Cardiac muscle cell (in vitro differentiated cells and primary cell): Measurements from ENCODE around the gene XAGE1A. TPM values are rescaled to one million over a fixed set of nuclear protein-coding genes. Genes with fewer than 3 reads are reported as not detected.
"Not testable (repeated sequence)": the region's sequence is repeated elsewhere in the genome, so short reads cannot be mapped to it uniquely, and the experiment has no call there.

ENCODE experiments used
- DNase-seq, 2 donors: peaks; one replicate each; pipeline versions ENCODE4 v3.0.0 to v3.0.0-alpha.2; 2010 to 2017; ENCODE audit warnings: low read depth in 1 of 2, low spot score in 1 of 2
- H3K27ac ChIP-seq: fragments of 200-600 bp; sonication (generic); 2 replicates; pipeline ENCODE4 v1.5.1; 2016
- H3K27me3 ChIP-seq: fragments of 200-600 bp; sonication (generic); 2 replicates; pipeline ENCODE4 v1.6.0; 2016; ENCODE audit warnings: control low read depth
- H3K36me3 ChIP-seq: fragments of 200-600 bp; sonication (generic); 2 replicates; pipeline ENCODE4 v1.5.1; 2016; ENCODE audit warnings: control low read depth
- H3K4me1 ChIP-seq: fragments of 200-600 bp; sonication (generic); 2 replicates; pipeline ENCODE4 v1.8.1; 2017; ENCODE audit warnings: low read depth, mild to moderate bottlenecking, mixed run types
- H3K4me3 ChIP-seq: fragments of 200-600 bp; sonication (generic); 2 replicates; pipeline ENCODE4 v1.5.1; 2016; ENCODE audit warnings: mild to moderate bottlenecking
- H3K9me3 ChIP-seq: fragments of 200-600 bp; sonication (generic); 2 replicates; pipeline ENCODE4 v1.5.1; 2017; ENCODE audit warnings: low read depth, mild to moderate bottlenecking, control low read depth
- CTCF ChIP-seq: IDR thresholded peaks from 2 replicates; pipeline ENCODE4 v1.5.1; 2012; ENCODE audit warnings: low read depth, mild to moderate bottlenecking, low read length
- polyA plus RNA-seq: library from polyadenylated mRNA; unstranded; fragments of >200 nt; fragmentation: Nextera tagmentation; extraction: Ambion mirVana; gene quantifications from 2 replicates; pipeline ENCODE4 v1.2.1, GENCODE V29; 2016
- total RNA-seq: library from RNA; depleted of rRNA; stranded (reverse); fragments of >200 nt; gene quantifications from 2 replicates; pipeline ENCODE4 v1.2.3, GENCODE V29; 2016

The XAGE1A gene
- total RNA-seq (not detected in 2 replicates), polyA plus RNA-seq (not detected in 2 replicates)

- not testable (repeated sequence) for H3K27me3 ChIP-seq, H3K4me1 ChIP-seq, H3K9me3 ChIP-seq, DNase-seq, H3K27ac ChIP-seq, H3K36me3 ChIP-seq, H3K4me3 ChIP-seq
These were observed at the start of gene XAGE1A for GRCh38 chrX:52495545-52496418. Gene XAGE1A, plus strand, starts transcription at chrX:52495808. Its CDS starts 1,554 bp downstream, at chrX:52497362.

- not testable (repeated sequence) for DNase-seq, H3K27ac ChIP-seq, H3K9me3 ChIP-seq
These were observed 43.6 kb upstream of the XAGE1A start for GRCh38 chrX:52452031-52452430.

GRCh38 chrX:52471301-52471700, 24.3 kb upstream of the XAGE1A start:
- not testable (repeated sequence) for H3K27ac ChIP-seq, H3K36me3 ChIP-seq, H3K4me1 ChIP-seq, H3K27me3 ChIP-seq, H3K9me3 ChIP-seq, DNase-seq, H3K4me3 ChIP-seq

More at GRCh38 chrX:52452031-52452430, 43.6 kb upstream of the XAGE1A start:
- not testable (repeated sequence) for H3K36me3 ChIP-seq, H3K4me3 ChIP-seq, H3K4me1 ChIP-seq, H3K27me3 ChIP-seq

GRCh38 chrX:52496419-52496772, 788 bp downstream of the XAGE1A start:
- H3K4me3 ChIP-seq, H3K27me3 ChIP-seq, H3K36me3 ChIP-seq, H3K9me3 ChIP-seq, H3K4me1 ChIP-seq, H3K27ac ChIP-seq, DNase-seq: not testable (repeated sequence)

GRCh38 chrX:52501362-52501761, 5.8 kb downstream of the XAGE1A start:
- not testable (repeated sequence) for H3K4me3 ChIP-seq, H3K36me3 ChIP-seq, DNase-seq, H3K27ac ChIP-seq, H3K4me1 ChIP-seq, H3K9me3 ChIP-seq, H3K27me3 ChIP-seq

- no peak overlapping the region for H3K27ac ChIP-seq
- no peaks in the 10 kb centered on the region for H3K36me3 ChIP-seq
- H3K9me3 ChIP-seq: no peaks in the 10 kb centered on the region
- no peaks in the 10 kb centered on the region for H3K4me1 ChIP-seq
- H3K27me3 ChIP-seq: no peaks in the 10 kb centered on the region
- H3K4me3 ChIP-seq: no peak overlapping the region
- no peak for TF ChIP-seq CTCF
- no peak for DNase-seq
These were observed 8.9 kb downstream of the XAGE1A start for GRCh38 chrX:52504551-52504950.

- no peak for DNase-seq
- Histone ChIP-seq H3K4me3 (no peak overlapping the region), H3K4me1 (no peaks in the 10 kb centered on the region), H3K27ac (no peak overlapping the region), H3K36me3 (no peaks in the 10 kb centered on the region), H3K27me3 (no peaks in the 10 kb centered on the region), H3K9me3 (no peaks in the 10 kb centered on the region)
- TF ChIP-seq CTCF: no peak
These were observed 11.7 kb downstream of the XAGE1A start for GRCh38 chrX:52507331-52507730.

- H3K9me3 ChIP-seq: no peaks in the 10 kb centered on the region
- H3K4me1 ChIP-seq: no peaks in the 10 kb centered on the region
- H3K36me3 ChIP-seq: no peaks in the 10 kb centered on the region
- no peak overlapping the region for H3K27ac ChIP-seq
- no peaks in the 10 kb centered on the region for H3K27me3 ChIP-seq
- H3K4me3 ChIP-seq: no peak overlapping the region
- DNase-seq: no peak
- no peak for TF ChIP-seq CTCF
These were observed 14.3 kb downstream of the XAGE1A start for GRCh38 chrX:52509916-52510315.

- not testable (repeated sequence) for H3K27me3 ChIP-seq, H3K4me3 ChIP-seq, H3K27ac ChIP-seq, H3K36me3 ChIP-seq, DNase-seq, H3K9me3 ChIP-seq, H3K4me1 ChIP-seq
These were observed 15.5 kb downstream of the XAGE1A start for GRCh38 chrX:52511126-52511525.

GRCh38 chrX:52516110-52516986, 20.7 kb downstream of the XAGE1A start:
- not testable (repeated sequence) for H3K9me3 ChIP-seq, H3K36me3 ChIP-seq, DNase-seq, H3K27me3 ChIP-seq, H3K27ac ChIP-seq, H3K4me3 ChIP-seq, H3K4me1 ChIP-seq

GRCh38 chrX:52516987-52517325, 21.3 kb downstream of the XAGE1A start, which contains the start of gene XAGE1B:
Gene XAGE1B, minus strand, starts transcription at chrX:52517063. Its CDS starts 1,536 bp downstream, at chrX:52515527.
- H3K27me3 ChIP-seq, H3K4me1 ChIP-seq, DNase-seq, H3K36me3 ChIP-seq, H3K9me3 ChIP-seq, H3K27ac ChIP-seq, H3K4me3 ChIP-seq: not testable (repeated sequence)
